GM12878 (cell line): ENCODE results near the gene OAS1. TPM values are rescaled to one million over a fixed set of nuclear protein-coding genes. Genes with fewer than 3 reads are reported as not detected.

Experiments used
- ATAC-seq: fragments of 200-7000 bp; cut with Tn5 transposase; 3 replicates; pipeline ENCODE4 v1.9.1; 2020; ENCODE audit warnings: mild to moderate bottlenecking, moderate library complexity
- BruUV-seq: library from RNA; stranded (reverse); fragments of 400-500 nt; replicated peaks from 2 replicates; lab custom pipeline; 2021; lab: Mats Ljungman, UMichigan
- CTCF ChIA-PET: fragments of 300-600 bp; sonication (Branson Sonifier 250); formaldehyde crosslinking; extraction: SDS; loops from one replicate; lab custom pipeline; 2021; ENCODE audit warnings: inconsistent platforms; lab: Yijun Ruan, JAX
- POLR2A ChIA-PET: fragments of 350-600 bp; formaldehyde crosslinking; extraction: SDS; loops from one replicate; lab custom pipeline; 2021; ENCODE audit warnings: inconsistent platforms; lab: Charles Lee
- RAD21 ChIA-PET: fragments of 300-600 bp; sonication (Branson Sonifier 250); formaldehyde crosslinking; loops from one replicate; lab custom pipeline; 2023; ENCODE audit warnings: antibody characterized with exemption; ENCODE audit not compliant: unreplicated experiment; lab: Charles Lee
- SMC1A ChIA-PET: fragments of 300-600 bp; sonication (Branson Sonifier 250); formaldehyde crosslinking; loops from one replicate; lab custom pipeline; 2023; ENCODE audit not compliant: unreplicated experiment, uncharacterized antibody; lab: Charles Lee
- DNase-seq: peaks from one replicate; pipeline ENCODE4 v3.0.0-alpha.2; 2011; ENCODE audit warnings: low read depth, low spot score
- FAIRE-seq: peaks from 3 replicates; lab custom pipeline; 2011; peaks lifted over from hg19 to GRCh38; lab: Jason Lieb, UNC
- H2AFZ ChIP-seq: 2 replicates; pipeline ENCODE4 v1.6.0; 2011; ENCODE audit warnings: low read depth, low read length, control low read depth; ENCODE audit not compliant: control insufficient read depth
- H3K27ac ChIP-seq: 2 replicates; pipeline ENCODE4 v1.5.1; 2011; ENCODE audit warnings: control low read depth; ENCODE audit not compliant: control insufficient read depth, insufficient read depth
- H3K27me3 ChIP-seq, 2 experiments: replicated peaks in 1 of 2; 2 replicates each; pipeline versions ENCODE4 v1.6.0 to v1.6.1; 2011; ENCODE audit warnings: low read length in 1 of 2; ENCODE audit not compliant: control insufficient read depth in 2 of 2, insufficient read depth in 2 of 2
- H3K36me3 ChIP-seq, 2 experiments: 2 replicates each; pipeline ENCODE4 v1.5.1; 2011; ENCODE audit warnings: low read length in 1 of 2; ENCODE audit not compliant: control insufficient read depth in 2 of 2, insufficient read depth in 2 of 2
- H3K4me1 ChIP-seq: 2 replicates; pipeline ENCODE4 v1.6.1; 2011; ENCODE audit warnings: mild to moderate bottlenecking, low read length, moderate library complexity, mixed read lengths; ENCODE audit not compliant: control insufficient read depth, insufficient read depth
- H3K4me2 ChIP-seq: 2 replicates; pipeline ENCODE4 v1.6.0; 2011; ENCODE audit warnings: control low read depth; ENCODE audit not compliant: control insufficient read depth, insufficient read depth
- H3K4me3 ChIP-seq: fragments of 200-600 bp; sonication (generic); 2 replicates; pipeline ENCODE4 v1.5.1; 2016
- H3K79me2 ChIP-seq: 2 replicates; pipeline ENCODE4 v1.6.0; 2011; ENCODE audit warnings: low read length; ENCODE audit not compliant: control insufficient read depth, insufficient read depth
- H3K9ac ChIP-seq: 2 replicates; pipeline ENCODE4 v1.8.0; 2011; ENCODE audit warnings: low read length, control low read depth, mixed read lengths; ENCODE audit not compliant: control insufficient read depth, insufficient read depth
- H3K9me3 ChIP-seq: replicated peaks from 3 replicates; pipeline ENCODE4 v1.5.1; 2011; ENCODE audit warnings: mild to moderate bottlenecking, low read length; ENCODE audit not compliant: control insufficient read depth, insufficient read depth
- H4K20me1 ChIP-seq: 2 replicates; pipeline ENCODE4 v1.6.0; 2011; ENCODE audit not compliant: control insufficient read depth, insufficient read depth
- ATF7 ChIP-seq: fragments of 450-650 bp; IDR thresholded peaks from 2 replicates; pipeline ENCODE4 v1.6.1; 2016; ENCODE audit warnings: low read depth, mild to moderate bottlenecking
- FOXM1 ChIP-seq: IDR thresholded peaks from 2 replicates; pipeline ENCODE4 v1.6.1; 2012; ENCODE audit warnings: low read depth, mild to moderate bottlenecking, inconsistent platforms, low read length, moderate library complexity
- IRF3 ChIP-seq: fragments of 450-650 bp; IDR thresholded peaks from 2 replicates; pipeline ENCODE4 v1.6.1; 2014; ENCODE audit warnings: mild to moderate bottlenecking
- MEF2A ChIP-seq: IDR thresholded peaks from 2 replicates; pipeline ENCODE4 v1.6.1; 2011; ENCODE audit warnings: low read depth, mild to moderate bottlenecking, low read length, moderate library complexity; ENCODE audit not compliant: insufficient read depth
- STAT1 ChIP-seq: fragments of 450-650 bp; conservative IDR thresholded peaks from 2 replicates; pipeline ENCODE4 v1.6.1; 2014; ENCODE audit warnings: antibody characterized with exemption, mild to moderate bottlenecking
- SUZ12 ChIP-seq: fragments of 200-600 bp; sonication (generic); IDR thresholded peaks from one replicate; pipeline ENCODE4 v1.6.1; 2018; ENCODE audit warnings: antibody characterized with exemption, mild to moderate bottlenecking; ENCODE audit not compliant: unreplicated experiment
- TAF1 ChIP-seq: IDR thresholded peaks from 2 replicates; pipeline ENCODE4 v1.6.1; 2011; ENCODE audit warnings: mild to moderate bottlenecking, low read depth, low read length, borderline replicate concordance
- ZBTB40 ChIP-seq: fragments of 450-650 bp; IDR thresholded peaks from 2 replicates; pipeline ENCODE4 v1.6.1; 2016; ENCODE audit warnings: mild to moderate bottlenecking, moderate library complexity, borderline replicate concordance
- ZNF384 ChIP-seq: IDR thresholded peaks from 2 replicates; pipeline ENCODE4 v1.6.1; 2012; ENCODE audit warnings: low read depth, mild to moderate bottlenecking, low read length, improper control_type of control experiment, borderline replicate concordance
- WGBS: methylation state at CpG from one replicate; pipeline ENCODE4 v1.1.6; 2016; ENCODE audit warnings: low lambda C conversion rate; ENCODE audit not compliant: insufficient replicate concordance, insufficient coverage; ENCODE audit errors: missing lambda C conversion rate; 5-methylcytosine and 5-hydroxymethylcytosine counted together
- in situ Hi-C: fragments of 300-500 bp; cut with MboI; formaldehyde crosslinking; loops from 9 replicates; pipeline ENCODE4 v1.14.3; 2018; ENCODE audit warnings: mixed read lengths
- intact Hi-C: fragments of 100-400 bp; cut with micrococcal nuclease; formaldehyde crosslinking; loops from one replicate; pipeline ENCODE4 v1.14.2; 2022; ENCODE audit not compliant: unreplicated experiment
- polyA plus RNA-seq, 11 experiments: library from polyadenylated mRNA; depleted of rRNA in 4 of 11; unstranded in 6 of 11; stranded (reverse) in 5 of 11; fragments of >200 nt; fragmentation: Nextera tagmentation in 4 of 11; fragmentation: Illumina TruSeq in 1 of 11; extraction: Ambion mirVana in 4 of 11; extraction: Trizol in 1 of 11; gene quantifications; 1 replicate in 1 of 11; 2 replicates in 10 of 11; pipeline versions ENCODE4 v1.2.1 to v1.2.3, GENCODE V29; 2011 to 2016; ENCODE audit warnings: inconsistent platforms in 2 of 11, missing spikeins in 2 of 11, low read depth in 1 of 11
- total RNA-seq, 4 experiments: library from RNA; depleted of rRNA in 3 of 4; stranded (reverse); fragments of >200 nt in 3 of 4; fragmentation: Illumina TruSeq in 1 of 4; extraction: Trizol in 1 of 4; gene quantifications; 2 replicates each; pipeline versions ENCODE4 v1.2.1 to v1.2.3, GENCODE V29; 2013 to 2021
- TF ChIP-seq, protein P1 (sequence below): IDR thresholded peaks from 2 replicates; pipeline ENCODE4 v1.6.1; 2011; ENCODE audit warnings: mild to moderate bottlenecking, low read depth, low read length, moderate library complexity; ENCODE audit not compliant: insufficient replicate concordance
- TF ChIP-seq, protein P2 (sequence below): fragments of 450-650 bp; IDR thresholded peaks from 2 replicates; pipeline ENCODE4 v1.6.1; 2017; ENCODE audit warnings: mild to moderate bottlenecking, low read depth, inconsistent platforms; ENCODE audit not compliant: poor library complexity, severe bottlenecking
- TF ChIP-seq, protein P3 (sequence below): fragments of 450-650 bp; IDR thresholded peaks from 2 replicates; pipeline ENCODE4 v1.6.1; 2016; ENCODE audit warnings: mild to moderate bottlenecking

Gene OAS1
- total and polyA plus RNA-seq, 10 of the 15 experiments (the other 5 are each of a cell fraction or from before 2014, with no cell fraction given): 44.7 to 287 (median 64.3) TPM

DNA sequence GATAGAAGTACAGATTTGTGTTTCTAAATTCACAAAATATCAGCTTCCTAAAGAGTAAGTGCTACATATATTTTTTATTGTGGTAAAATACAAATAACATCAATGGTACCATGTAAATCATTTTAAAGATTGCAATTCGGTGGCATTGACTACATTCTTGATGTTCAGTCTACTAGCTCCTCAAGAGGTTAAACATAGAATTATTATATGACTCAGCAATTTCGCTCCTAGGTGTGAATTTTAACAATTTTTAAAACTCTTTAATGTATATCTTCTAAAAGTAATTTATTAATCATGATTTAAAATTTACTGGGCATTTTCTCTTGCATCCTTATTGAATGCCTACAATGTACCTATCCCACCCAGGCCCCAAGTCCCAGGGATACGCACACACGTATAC, 29.8 kb upstream of the OAS1 start:
- H3K27ac ChIP-seq: no peak overlapping the region
- H4K20me1 ChIP-seq: no peaks in the 10 kb centered on the region
- CTCF ChIA-PET: no interaction called here
- H3K9ac ChIP-seq: no peak overlapping the region
- intact Hi-C loops: no loop called here
- H3K9me3 ChIP-seq: no peaks in the 10 kb centered on the region
- POLR2A ChIA-PET: interaction anchor here (1.2 kb wide), 1 partner anchor 16 kb away, joined by 3 read pairs; no protein-coding TSS in a partner anchor
- H3K27me3 ChIP-seq: peaks cover 3 to 12% of the 10 kb centered on the region in 2 experiments; a peak in 3 of 4 replicates
- DNase-seq (no peak), FAIRE-seq (no peak), ATAC-seq (no peak)
- H3K4me1 ChIP-seq: no peaks in the 10 kb centered on the region
- H3K79me2 ChIP-seq: no peaks in the 10 kb centered on the region
- in situ Hi-C loops: no loop called here
- no peak overlapping the region for H3K4me2 ChIP-seq
- RAD21 ChIA-PET: no interaction called here
- 50% methylated on average over 4 of the region's 4 CpGs for WGBS
- SMC1A ChIA-PET: interaction anchor here (0.7 kb wide), 1 partner anchor 40 kb away, joined by 4 read pairs; no protein-coding TSS in a partner anchor
- no peaks in the 10 kb centered on the region for H3K36me3 ChIP-seq
- H2AFZ ChIP-seq: no peak overlapping the region
- H3K4me3 ChIP-seq: no peak overlapping the region
- BruUV-seq: no TSS peak
- TF ChIP-seq STAT1 (no peak), MEF2A (no peak), TAF1 (no peak), ZNF384 (no peak), SUZ12 (no peak), ZBTB40 (no peak), IRF3 (no peak), FOXM1 (no peak), ATF7 (no peak)
- TF ChIP-seq, protein P1, sequence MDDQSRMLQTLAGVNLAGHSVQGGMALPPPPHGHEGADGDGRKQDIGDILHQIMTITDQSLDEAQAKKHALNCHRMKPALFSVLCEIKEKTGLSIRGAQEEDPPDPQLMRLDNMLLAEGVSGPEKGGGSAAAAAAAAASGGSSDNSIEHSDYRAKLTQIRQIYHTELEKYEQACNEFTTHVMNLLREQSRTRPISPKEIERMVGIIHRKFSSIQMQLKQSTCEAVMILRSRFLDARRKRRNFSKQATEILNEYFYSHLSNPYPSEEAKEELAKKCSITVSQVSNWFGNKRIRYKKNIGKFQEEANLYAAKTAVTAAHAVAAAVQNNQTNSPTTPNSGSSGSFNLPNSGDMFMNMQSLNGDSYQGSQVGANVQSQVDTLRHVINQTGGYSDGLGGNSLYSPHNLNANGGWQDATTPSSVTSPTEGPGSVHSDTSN: no peak
- TF ChIP-seq, protein P2, sequence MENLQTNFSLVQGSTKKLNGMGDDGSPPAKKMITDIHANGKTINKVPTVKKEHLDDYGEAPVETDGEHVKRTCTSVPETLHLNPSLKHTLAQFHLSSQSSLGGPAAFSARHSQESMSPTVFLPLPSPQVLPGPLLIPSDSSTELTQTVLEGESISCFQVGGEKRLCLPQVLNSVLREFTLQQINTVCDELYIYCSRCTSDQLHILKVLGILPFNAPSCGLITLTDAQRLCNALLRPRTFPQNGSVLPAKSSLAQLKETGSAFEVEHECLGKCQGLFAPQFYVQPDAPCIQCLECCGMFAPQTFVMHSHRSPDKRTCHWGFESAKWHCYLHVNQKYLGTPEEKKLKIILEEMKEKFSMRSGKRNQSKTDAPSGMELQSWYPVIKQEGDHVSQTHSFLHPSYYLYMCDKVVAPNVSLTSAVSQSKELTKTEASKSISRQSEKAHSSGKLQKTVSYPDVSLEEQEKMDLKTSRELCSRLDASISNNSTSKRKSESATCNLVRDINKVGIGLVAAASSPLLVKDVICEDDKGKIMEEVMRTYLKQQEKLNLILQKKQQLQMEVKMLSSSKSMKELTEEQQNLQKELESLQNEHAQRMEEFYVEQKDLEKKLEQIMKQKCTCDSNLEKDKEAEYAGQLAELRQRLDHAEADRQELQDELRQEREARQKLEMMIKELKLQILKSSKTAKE: no peak
- TF ChIP-seq, protein P3, sequence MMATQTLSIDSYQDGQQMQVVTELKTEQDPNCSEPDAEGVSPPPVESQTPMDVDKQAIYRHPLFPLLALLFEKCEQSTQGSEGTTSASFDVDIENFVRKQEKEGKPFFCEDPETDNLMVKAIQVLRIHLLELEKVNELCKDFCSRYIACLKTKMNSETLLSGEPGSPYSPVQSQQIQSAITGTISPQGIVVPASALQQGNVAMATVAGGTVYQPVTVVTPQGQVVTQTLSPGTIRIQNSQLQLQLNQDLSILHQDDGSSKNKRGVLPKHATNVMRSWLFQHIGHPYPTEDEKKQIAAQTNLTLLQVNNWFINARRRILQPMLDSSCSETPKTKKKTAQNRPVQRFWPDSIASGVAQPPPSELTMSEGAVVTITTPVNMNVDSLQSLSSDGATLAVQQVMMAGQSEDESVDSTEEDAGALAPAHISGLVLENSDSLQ: no peak
